Smooth muscle cell (in vitro differentiated cells): ENCODE data around the gene ASIC5. TPM values are rescaled to one million over a fixed set of nuclear protein-coding genes. Genes with fewer than 3 reads are reported as not detected.
A peak's percentile ranks its signal among the peaks of the same experiment; 100 is the strongest.

Source experiments
- DNase-seq: peaks from one replicate; lab custom pipeline; 2025; ENCODE audit not compliant: unreplicated experiment; lab: John Stamatoyannopoulos, UW
- H2AFZ ChIP-seq: fragments of 200-600 bp; sonication (generic); 2 replicates; pipeline ENCODE4 v1.6.0; 2016; ENCODE audit warnings: antibody characterized with exemption, low read depth, mild to moderate bottlenecking
- H3F3A ChIP-seq: fragments of 200-600 bp; sonication (generic); 2 replicates; pipeline ENCODE4 v1.6.0; 2017; ENCODE audit warnings: antibody characterized with exemption, low read depth
- H3K27ac ChIP-seq: fragments of 200-600 bp; sonication (generic); 2 replicates; pipeline ENCODE4 v1.5.1; 2016; ENCODE audit warnings: low read depth, mild to moderate bottlenecking
- H3K27me3 ChIP-seq: fragments of 200-600 bp; sonication (generic); 2 replicates; pipeline ENCODE4 v1.6.1; 2016; ENCODE audit warnings: low read depth, mild to moderate bottlenecking
- H3K36me3 ChIP-seq: fragments of 200-600 bp; sonication (generic); 2 replicates; pipeline ENCODE4 v1.5.1; 2016; ENCODE audit warnings: low read depth
- H3K4me1 ChIP-seq: fragments of 200-600 bp; sonication (generic); 2 replicates; pipeline ENCODE4 v1.5.1; 2016; ENCODE audit warnings: low read depth
- H3K4me2 ChIP-seq: fragments of 200-600 bp; sonication (generic); 2 replicates; pipeline ENCODE4 v1.6.0; 2016; ENCODE audit warnings: mild to moderate bottlenecking
- H3K4me3 ChIP-seq: fragments of 200-600 bp; sonication (generic); 2 replicates; pipeline ENCODE4 v1.5.1; 2016; ENCODE audit warnings: mild to moderate bottlenecking
- H3K79me2 ChIP-seq: fragments of 200-600 bp; sonication (generic); 2 replicates; pipeline ENCODE4 v1.6.0; 2016; ENCODE audit warnings: low read depth, mild to moderate bottlenecking
- H3K9ac ChIP-seq: fragments of 200-600 bp; sonication (generic); 2 replicates; pipeline ENCODE4 v1.6.0; 2016; ENCODE audit warnings: low read depth
- H3K9me3 ChIP-seq: fragments of 200-600 bp; sonication (generic); replicated peaks from 2 replicates; pipeline ENCODE4 v1.5.1; 2016; ENCODE audit warnings: low read depth
- H4K20me1 ChIP-seq: fragments of 200-600 bp; sonication (generic); 2 replicates; pipeline ENCODE4 v1.6.0; 2016; ENCODE audit warnings: low read depth
- CTCF ChIP-seq: fragments of 200-600 bp; sonication (generic); IDR thresholded peaks from 2 replicates; pipeline ENCODE4 v1.5.1; 2017; ENCODE audit warnings: borderline replicate concordance, mild to moderate bottlenecking, antibody characterized with exemption; ENCODE audit not compliant: insufficient read depth, poor library complexity, severe bottlenecking
- WGBS: methylation state at CpG from one replicate; pipeline ENCODE4 v1.1.7; 2016; ENCODE audit warnings: low lambda C conversion rate; 5-methylcytosine and 5-hydroxymethylcytosine counted together
- polyA plus RNA-seq: library from polyadenylated mRNA; unstranded; fragments of >200 nt; fragmentation: Nextera tagmentation; extraction: Ambion mirVana; gene quantifications from 2 replicates; pipeline ENCODE4 v1.2.1, GENCODE V29; 2016
- total RNA-seq: library from RNA; depleted of rRNA; stranded (reverse); fragments of >200 nt; gene quantifications from 2 replicates; pipeline ENCODE4 v1.2.3, GENCODE V29; 2014

ASIC5 gene
- total and polyA plus RNA-seq, 2 experiments from 2014 or later, result not detected

- Histone ChIP-seq H3K4me3 (peak overlapping the region; percentile 50), H3K9ac (peak overlapping the region; percentile 44), H4K20me1 (no peaks in the 10 kb centered on the region), H3K36me3 (no peaks in the 10 kb centered on the region), H3K27ac (peak overlapping the region; percentile 94), H3K79me2 (peaks cover 30% of the 10 kb centered on the region), H3F3A (peaks cover 24% of the 10 kb centered on the region), H3K4me1 (peaks cover 17% of the 10 kb centered on the region), H3K27me3 (no peaks in the 10 kb centered on the region), H3K9me3 (no peaks in the 10 kb centered on the region), H3K4me2 (peak overlapping the region; percentile 79), H2AFZ (peak overlapping the region; percentile 1)
- 24% methylated on average over 3 of the region's 3 CpGs for WGBS
- no peak for TF ChIP-seq CTCF
- DNase-seq, result no peak
Measured at GRCh38 chr4:155904331-155904730, 38.3 kb upstream of the ASIC5 start.

- Histone ChIP-seq H3K27ac (peak within 1 kb of the TSS; percentile 94), H3K4me1 (peaks cover 17% of the 10 kb centered on the region), H3K79me2 (peaks cover 27% of the 10 kb centered on the region), H3K9me3 (no peaks in the 10 kb centered on the region), H3K4me3 (peak within 1 kb of the TSS; percentile 50), H3K27me3 (no peaks in the 10 kb centered on the region), H3K9ac (peak within 1 kb of the TSS; percentile 44), H3F3A (peaks cover 29% of the 10 kb centered on the region), H2AFZ (peak within 1 kb of the TSS; percentile 1), H3K36me3 (no peaks in the 10 kb centered on the region), H4K20me1 (no peaks in the 10 kb centered on the region), H3K4me2 (peak within 1 kb of the TSS; percentile 79)
- no peak for TF ChIP-seq CTCF
- no peak for DNase-seq
- 57% methylated on average over 1 of the region's 1 CpG for WGBS
Measured at GRCh38 chr4:155903453-155903852, 37.4 kb upstream of the ASIC5 start, which contains the start of gene TDO2. TDO2 (plus strand) TSS chr4:155903696; CDS start chr4:155903759, 63 bp downstream.

GRCh38 chr4:155901013-155901412, 34.9 kb upstream of the ASIC5 start:
- H3K27me3 ChIP-seq, result no peaks in the 10 kb centered on the region
- no peaks in the 10 kb centered on the region for H3K36me3 ChIP-seq
- no peak overlapping the region for H3K4me3 ChIP-seq
- H4K20me1 ChIP-seq, result no peaks in the 10 kb centered on the region
- H3K9me3 ChIP-seq, result no peaks in the 10 kb centered on the region
- H2AFZ ChIP-seq, result peak overlapping the region; percentile 39
- no peak for TF ChIP-seq CTCF
- H3K4me2 ChIP-seq, result peak overlapping the region; percentile 71
- H3K27ac ChIP-seq, result peak overlapping the region; percentile 86
- H3K4me1 ChIP-seq, result peaks cover 11% of the 10 kb centered on the region
- peaks cover 24% of the 10 kb centered on the region for H3K79me2 ChIP-seq
- peak overlapping the region; percentile 14 for H3K9ac ChIP-seq
- DNase-seq, result no peak
- H3F3A ChIP-seq, result peaks cover 29% of the 10 kb centered on the region
- 65% methylated on average over 2 of the region's 2 CpGs for WGBS

- peaks cover 29% of the 10 kb centered on the region for H3F3A ChIP-seq
- 6% methylated on average over 1 of the region's 1 CpG for whole genome bisulfite sequencing
- DNase-seq, result no peak
- no peak for TF ChIP-seq CTCF
- H3K4me2 ChIP-seq, result peak overlapping the region; percentile 71
- no peaks in the 10 kb centered on the region for H3K36me3 ChIP-seq
- H3K79me2 ChIP-seq, result peaks cover 18% of the 10 kb centered on the region
- no peak overlapping the region for H3K9ac ChIP-seq
- H3K9me3 ChIP-seq, result no peaks in the 10 kb centered on the region
- peak overlapping the region; percentile 86 for H3K27ac ChIP-seq
- peaks cover 11% of the 10 kb centered on the region for H3K4me1 ChIP-seq
- peak overlapping the region; percentile 39 for H2AFZ ChIP-seq
- H3K27me3 ChIP-seq, result no peaks in the 10 kb centered on the region
- no peak overlapping the region for H3K4me3 ChIP-seq
- H4K20me1 ChIP-seq, result no peaks in the 10 kb centered on the region
Measured at GRCh38 chr4:155900381-155900780, 34.3 kb upstream of the ASIC5 start.
